HepG2 (cell line): ENCODE measurements around the gene NOL4L. TPM values are rescaled to one million over a fixed set of nuclear protein-coding genes. Genes with fewer than 3 reads are reported as not detected.
A peak's percentile ranks its signal among the peaks of the same experiment; 100 is the strongest.

Experiments
- ATAD3A ChIP-seq: sonication (generic); formaldehyde crosslinking; IDR thresholded peaks from 2 replicates; pipeline ENCODE4 v1.4.0; 2020; ENCODE audit warnings: missing genetic modification reagents
- DMAP1 ChIP-seq: IDR thresholded peaks from 2 replicates; pipeline ENCODE4 v1.6.1; 2016
- ESRRA ChIP-seq: sonication (generic); formaldehyde crosslinking; IDR thresholded peaks from 2 replicates; pipeline ENCODE4 v1.5.1; 2020; ENCODE audit warnings: mild to moderate bottlenecking, low read depth, missing genetic modification reagents
- FUBP1 ChIP-seq: sonication (generic); formaldehyde crosslinking; IDR thresholded peaks from 2 replicates; pipeline ENCODE4 v1.5.1; 2020; ENCODE audit warnings: missing genetic modification reagents, mild to moderate bottlenecking, borderline replicate concordance
- JUNB ChIP-seq: sonication (generic); formaldehyde crosslinking; IDR thresholded peaks from 2 replicates; pipeline ENCODE4 v1.8.0; 2022; ENCODE audit warnings: missing genetic modification reagents, mild to moderate bottlenecking, borderline replicate concordance
- MTF1 ChIP-seq: sonication (generic); formaldehyde crosslinking; IDR thresholded peaks from 2 replicates; pipeline ENCODE4 v1.5.0; 2020; ENCODE audit warnings: missing genetic modification reagents
- MXD4 ChIP-seq: IDR thresholded peaks from 2 replicates; pipeline ENCODE4 v1.6.1; 2016; ENCODE audit warnings: mild to moderate bottlenecking, missing biosample characterization, missing genetic modification reagents
- NCOR1 ChIP-seq: fragments of 200-600 bp; sonication (generic); IDR thresholded peaks from 2 replicates; pipeline ENCODE4 v1.7.0; 2017; ENCODE audit warnings: antibody characterized with exemption, low read length, borderline replicate concordance
- NR2C2 ChIP-seq: sonication (generic); formaldehyde crosslinking; IDR thresholded peaks from 2 replicates; pipeline ENCODE4 v1.4.0; 2020; ENCODE audit warnings: missing genetic modification reagents, mild to moderate bottlenecking, moderate library complexity, borderline replicate concordance
- NR2F6 ChIP-seq, 2 experiments: IDR thresholded peaks; 2 replicates each; pipeline ENCODE4 v1.6.1; 2016; ENCODE audit warnings: antibody characterized with exemption in 1 of 2, mild to moderate bottlenecking in 1 of 2
- PHF5A ChIP-seq: IDR thresholded peaks from one replicate; pipeline ENCODE4 v1.6.1; 2018; ENCODE audit warnings: low read depth, missing genetic modification reagents; ENCODE audit not compliant: unreplicated experiment
- RFXANK ChIP-seq: IDR thresholded peaks from 2 replicates; pipeline ENCODE4 v1.6.1; 2016
- SETDB1 ChIP-seq: sonication (generic); formaldehyde crosslinking; IDR thresholded peaks from 2 replicates; pipeline ENCODE4 v1.5.1; 2020; ENCODE audit warnings: missing genetic modification reagents, mild to moderate bottlenecking, borderline replicate concordance
- TP53 ChIP-seq: sonication (generic); formaldehyde crosslinking; conservative IDR thresholded peaks from 2 replicates; pipeline ENCODE4 v1.4.0; 2020; ENCODE audit warnings: missing genetic modification reagents
- ZBTB34 ChIP-seq: sonication (generic); formaldehyde crosslinking; IDR thresholded peaks from 2 replicates; pipeline ENCODE4 v1.8.0; 2022; ENCODE audit warnings: mild to moderate bottlenecking, missing genetic modification reagents
- ZFP36 ChIP-seq: fragments of 150-350 bp; IDR thresholded peaks from 2 replicates; pipeline ENCODE4 v1.6.1; 2018; ENCODE audit warnings: borderline replicate concordance, low read length, low read depth; ENCODE audit not compliant: partially characterized antibody
- ZNF282 ChIP-seq: fragments of 450-650 bp; IDR thresholded peaks from 2 replicates; pipeline ENCODE4 v1.6.1; 2018; ENCODE audit not compliant: partially characterized antibody
- ZNF543 ChIP-seq: sonication (generic); formaldehyde crosslinking; IDR thresholded peaks from 2 replicates; pipeline ENCODE4 v1.4.0; 2020; ENCODE audit warnings: mild to moderate bottlenecking, missing genetic modification reagents
- ZNF567 ChIP-seq: sonication (generic); formaldehyde crosslinking; IDR thresholded peaks from 2 replicates; pipeline ENCODE4 v1.8.1; 2023; ENCODE audit warnings: mild to moderate bottlenecking, missing genetic modification reagents, borderline replicate concordance
- ZNF7 ChIP-seq: IDR thresholded peaks from 2 replicates; pipeline ENCODE4 v1.6.1; 2016; ENCODE audit warnings: missing biosample characterization, missing genetic modification reagents
- ZNF746 ChIP-seq: sonication (generic); formaldehyde crosslinking; IDR thresholded peaks from 2 replicates; pipeline ENCODE4 v1.8.0; 2022; ENCODE audit warnings: mild to moderate bottlenecking, missing genetic modification reagents
- ZNF770 ChIP-seq: sonication (generic); formaldehyde crosslinking; IDR thresholded peaks from 2 replicates; pipeline ENCODE4 v1.5.0; 2020; ENCODE audit warnings: mild to moderate bottlenecking, missing genetic modification reagents
- ZNF800 ChIP-seq: sonication (generic); formaldehyde crosslinking; IDR thresholded peaks from 2 replicates; pipeline ENCODE4 v1.4.0; 2020; ENCODE audit warnings: missing genetic modification reagents
- ZSCAN12 ChIP-seq: sonication (generic); formaldehyde crosslinking; IDR thresholded peaks from 2 replicates; pipeline ENCODE4 v1.9.0; 2021; ENCODE audit warnings: mild to moderate bottlenecking, missing genetic modification reagents
- polyA plus RNA-seq, 8 experiments: library from polyadenylated mRNA; depleted of rRNA in 3 of 8; stranded (reverse) in 7 of 8; unstranded in 1 of 8; fragments of >200 nt; fragmentation: Illumina TruSeq in 4 of 8; extraction: Trizol in 4 of 8; gene quantifications; 2 replicates each; pipeline versions ENCODE4 v1.2.1 to v1.2.3, GENCODE V29; 2011 to 2016; ENCODE audit warnings: low read depth in 4 of 8, missing spikeins in 1 of 8, mixed read lengths in 1 of 8; ENCODE audit not compliant: insufficient read depth in 1 of 8
- total RNA-seq, 5 experiments: library from RNA; depleted of rRNA; stranded (reverse); fragments of >200 nt; fragmentation: Illumina TruSeq; extraction: Trizol; gene quantifications; 2 replicates each; pipeline ENCODE4 v1.2.3, GENCODE V29; 2016; ENCODE audit warnings: low read depth in 1 of 5

NOL4L gene
- total and polyA plus RNA-seq, 2 of the 13 experiments (the other 11 are each of a cell fraction or from before 2014, with no cell fraction given), result 16.6 to 35.4 TPM

GRCh38 chr20:32437391-32438074 lies 147.6 kb downstream of the NOL4L start (continued):
- TF ChIP-seq ZNF800 (CRISPR knock-in tag) (no peak), ZSCAN12 (CRISPR knock-in tag) (no peak), ZNF567 (CRISPR knock-in tag) (no peak), NCOR1 (no peak), ZBTB34 (CRISPR knock-in tag) (no peak), NR2C2 (CRISPR knock-in tag) (peak; percentile 77), ZNF543 (CRISPR knock-in tag) (no peak), RFXANK (CRISPR knock-in tag) (no peak), ZNF282 (no peak), ATAD3A (CRISPR knock-in tag) (0 out of 2 replicates have a peak, but pooled peaks have one; percentile 2), PHF5A (CRISPR knock-in tag) (no peak), SETDB1 (CRISPR knock-in tag) (no peak), ZNF7 (no peak), JUNB (CRISPR knock-in tag) (no peak), ZNF746 (CRISPR knock-in tag) (no peak), MTF1 (no peak), TP53 (no peak), ZNF770 (CRISPR knock-in tag) (no peak), ZFP36 (no peak), DMAP1 (CRISPR knock-in tag) (no peak), FUBP1 (0 out of 2 replicates have a peak, but pooled peaks have one; percentile 76), ESRRA (CRISPR knock-in tag) (peak; percentile 84; the same call in 1 of the 2 replicates), NR2F6 (IDR thresholded peaks at IDR 0.05) (peak; percentile 100), NR2F6 (CRISPR knock-in tag; IDR thresholded peaks at IDR 0.05) (peak; percentile 100), MXD4 (CRISPR knock-in tag) (no peak)
